Skeletal muscle satellite cell (primary cell): ENCODE results near the gene MSMP.

Experiments
- H3K27me3 ChIP-seq: 2 replicates; pipeline ENCODE4 v1.7.0; 2013; ENCODE audit warnings: low read length; ENCODE audit not compliant: control insufficient read depth, insufficient read depth
- H3K36me3 ChIP-seq: 2 replicates; pipeline ENCODE4 v1.7.0; 2013; ENCODE audit warnings: mild to moderate bottlenecking, control low read depth, low read length; ENCODE audit not compliant: insufficient read depth
- H3K4me1 ChIP-seq: 2 replicates; pipeline ENCODE4 v1.7.0; 2013; ENCODE audit warnings: low read length; ENCODE audit not compliant: control insufficient read depth, insufficient read depth
- H3K4me2 ChIP-seq: 2 replicates; pipeline ENCODE4 v1.7.0; 2013; ENCODE audit warnings: mild to moderate bottlenecking, low read length
- H3K4me3 ChIP-seq: 2 replicates; pipeline ENCODE4 v1.7.0; 2013; ENCODE audit warnings: low read length
- H3K9ac ChIP-seq: 2 replicates; pipeline ENCODE4 v1.7.0; 2013; ENCODE audit warnings: mild to moderate bottlenecking, low read depth, low read length, moderate library complexity
- H3K9me3 ChIP-seq: replicated peaks from 2 replicates; pipeline ENCODE4 v1.7.0; 2013; ENCODE audit warnings: mild to moderate bottlenecking, control low read depth, low read length

The MSMP gene

GRCh38 chr9:35714123-35714522, 40.0 kb downstream of the MSMP start:
- Histone ChIP-seq H3K4me3 (no peak overlapping the region), H3K9ac (no peak overlapping the region), H3K27me3 (no peaks in the 10 kb centered on the region), H3K4me1 (no peaks in the 10 kb centered on the region), H3K4me2 (no peak overlapping the region), H3K9me3 (no peaks in the 10 kb centered on the region), H3K36me3 (peaks cover 88% of the 10 kb centered on the region)

GRCh38 chr9:35713578-35713977, 40.5 kb downstream of the MSMP start:
- H3K36me3 ChIP-seq, result peaks cover 88% of the 10 kb centered on the region

DNA sequence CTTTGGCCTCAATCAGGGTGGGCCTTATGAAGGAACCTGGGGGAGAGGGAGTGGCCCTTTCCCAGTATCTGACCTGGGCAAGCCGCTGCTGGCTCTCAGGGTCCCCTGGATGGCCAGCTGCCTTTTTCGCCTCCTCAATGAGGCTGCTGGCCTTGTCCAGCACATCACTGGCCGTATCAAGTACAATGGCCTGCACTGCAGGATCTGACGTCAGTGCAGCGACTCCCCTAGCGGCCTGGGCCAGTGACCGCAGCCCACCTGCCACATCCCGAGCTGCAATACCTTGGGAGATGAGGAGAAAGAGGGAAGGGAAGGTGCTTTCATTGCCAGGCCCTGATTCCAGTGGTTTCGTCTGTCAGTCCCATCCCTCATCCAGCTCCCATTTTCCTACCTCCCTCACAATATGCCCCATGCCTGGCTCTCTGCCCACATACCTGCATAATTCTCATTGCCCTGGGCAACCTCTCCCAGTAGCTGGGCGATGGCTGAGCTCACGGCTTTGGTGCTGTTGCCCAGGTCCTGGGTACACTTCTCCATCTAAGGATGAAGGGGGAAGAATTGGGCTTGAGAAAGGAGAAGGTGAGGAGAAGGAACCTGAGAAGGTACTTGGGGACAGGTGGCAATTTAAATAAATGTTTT, 41.2 kb downstream of the MSMP start:
- Histone ChIP-seq H3K9me3 (no peaks in the 10 kb centered on the region), H3K4me1 (no peaks in the 10 kb centered on the region), H3K27me3 (no peaks in the 10 kb centered on the region), H3K4me3 (no peak overlapping the region), H3K4me2 (no peak overlapping the region), H3K9ac (no peak overlapping the region), H3K36me3 (peaks cover 88% of the 10 kb centered on the region)

More at GRCh38 chr9:35713578-35713977, 40.5 kb downstream of the MSMP start:
- Histone ChIP-seq H3K4me2 (no peak overlapping the region), H3K27me3 (no peaks in the 10 kb centered on the region), H3K4me3 (no peak overlapping the region), H3K4me1 (no peaks in the 10 kb centered on the region), H3K9me3 (no peaks in the 10 kb centered on the region), H3K9ac (no peak overlapping the region)

- H3K4me2 ChIP-seq, result no peak overlapping the region
- peaks cover 88% of the 10 kb centered on the region for H3K36me3 ChIP-seq
Measured at GRCh38 chr9:35711501-35712428, 42.3 kb downstream of the MSMP start.

DNA sequence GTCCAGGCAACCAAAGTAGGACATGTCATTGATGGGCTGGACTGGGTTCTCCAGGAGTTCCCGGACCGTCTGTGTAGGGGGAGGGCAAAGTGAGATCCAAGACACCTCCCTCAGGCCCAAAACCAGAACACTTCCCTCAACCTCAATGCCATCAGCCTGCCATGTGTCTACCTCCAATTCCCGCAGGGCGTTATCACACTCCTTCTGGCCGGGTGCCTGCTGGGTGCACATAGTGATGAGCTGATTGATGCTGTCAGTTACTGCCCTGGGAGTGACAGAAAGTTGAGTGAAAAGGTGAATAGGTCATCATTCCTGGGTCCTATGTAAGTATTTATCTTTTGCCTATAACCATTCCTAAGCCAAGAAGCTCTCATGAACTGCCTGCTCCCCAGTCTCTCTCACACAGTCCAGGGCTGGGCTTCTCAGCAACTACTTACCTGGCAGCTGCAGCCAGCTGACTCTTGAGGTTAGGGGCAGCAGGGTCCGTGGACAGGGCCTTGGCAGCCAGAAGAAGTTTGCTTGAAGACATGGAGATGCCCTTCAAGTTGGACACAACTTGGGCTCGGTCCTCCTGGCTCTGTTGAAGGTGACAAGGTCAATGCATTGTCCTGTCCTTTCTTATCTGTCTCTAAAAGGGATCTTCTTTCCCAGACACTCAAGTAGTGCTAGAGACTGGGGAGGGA, 43.1 kb downstream of the MSMP start:
- no peak overlapping the region for H3K4me3 ChIP-seq
- H3K36me3 ChIP-seq, result peaks cover 89% of the 10 kb centered on the region
- no peaks in the 10 kb centered on the region for H3K9me3 ChIP-seq
- no peaks in the 10 kb centered on the region for H3K4me1 ChIP-seq
- no peak overlapping the region for H3K9ac ChIP-seq
- no peaks in the 10 kb centered on the region for H3K27me3 ChIP-seq
- H3K4me2 ChIP-seq, result no peak overlapping the region

More at GRCh38 chr9:35711501-35712428, 42.3 kb downstream of the MSMP start:
- H3K9ac ChIP-seq, result no peak overlapping the region
- no peaks in the 10 kb centered on the region for H3K27me3 ChIP-seq
- H3K4me1 ChIP-seq, result no peaks in the 10 kb centered on the region
- no peak overlapping the region for H3K4me3 ChIP-seq
- H3K9me3 ChIP-seq, result no peaks in the 10 kb centered on the region

GRCh38 chr9:35708146-35708545, 45.9 kb downstream of the MSMP start:
- Histone ChIP-seq H3K9me3 (no peaks in the 10 kb centered on the region), H3K4me2 (no peak overlapping the region), H3K27me3 (no peaks in the 10 kb centered on the region), H3K36me3 (peaks cover 93% of the 10 kb centered on the region), H3K4me3 (no peak overlapping the region), H3K9ac (no peak overlapping the region), H3K4me1 (no peaks in the 10 kb centered on the region)

GRCh38 chr9:35706951-35707350, 47.1 kb downstream of the MSMP start:
- Histone ChIP-seq H3K4me1 (no peaks in the 10 kb centered on the region), H3K4me2 (no peak overlapping the region), H3K9me3 (no peaks in the 10 kb centered on the region), H3K4me3 (no peak overlapping the region), H3K9ac (no peak overlapping the region), H3K27me3 (no peaks in the 10 kb centered on the region), H3K36me3 (peaks cover 91% of the 10 kb centered on the region)

- peaks cover 91% of the 10 kb centered on the region for H3K36me3 ChIP-seq
- no peaks in the 10 kb centered on the region for H3K9me3 ChIP-seq
- H3K9ac ChIP-seq, result no peak overlapping the region
Measured at GRCh38 chr9:35705836-35706430, 48.1 kb downstream of the MSMP start.

DNA sequence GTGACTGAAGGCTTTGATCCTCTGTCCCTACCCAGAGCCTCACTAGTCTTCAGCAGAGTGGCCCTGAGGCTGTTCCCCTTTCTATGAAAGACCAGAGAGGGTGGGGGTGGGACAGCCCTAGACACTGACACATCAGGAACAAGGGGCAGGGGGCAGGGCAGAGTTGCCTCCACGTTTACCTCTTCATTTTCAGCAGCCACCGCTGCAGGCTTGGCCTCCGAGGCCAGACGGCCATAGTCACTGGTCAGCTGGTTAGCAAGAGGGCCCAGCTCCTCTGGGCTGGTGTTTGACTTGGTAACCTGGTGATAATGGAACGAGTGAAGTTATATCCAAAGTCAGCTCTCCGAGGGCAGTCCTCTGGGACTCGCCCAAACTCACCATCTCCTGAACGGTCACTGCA, 48.7 kb downstream of the MSMP start:
- no peak overlapping the region for H3K4me3 ChIP-seq
- no peaks in the 10 kb centered on the region for H3K9me3 ChIP-seq
- no peak overlapping the region for H3K4me2 ChIP-seq
- no peaks in the 10 kb centered on the region for H3K27me3 ChIP-seq
- no peaks in the 10 kb centered on the region for H3K4me1 ChIP-seq
- H3K36me3 ChIP-seq, result peaks cover 91% of the 10 kb centered on the region
- H3K9ac ChIP-seq, result no peak overlapping the region

More at GRCh38 chr9:35705836-35706430, 48.1 kb downstream of the MSMP start:
- Histone ChIP-seq H3K4me1 (no peaks in the 10 kb centered on the region), H3K27me3 (no peaks in the 10 kb centered on the region), H3K4me3 (no peak overlapping the region), H3K4me2 (no peak overlapping the region)

GRCh38 chr9:35703906-35704672, 50.0 kb downstream of the MSMP start:
- no peaks in the 10 kb centered on the region for H3K4me1 ChIP-seq
- no peaks in the 10 kb centered on the region for H3K27me3 ChIP-seq
- H3K4me3 ChIP-seq, result no peak overlapping the region
- no peak overlapping the region for H3K4me2 ChIP-seq
- peaks cover 97% of the 10 kb centered on the region for H3K36me3 ChIP-seq
- no peak overlapping the region for H3K9ac ChIP-seq
- H3K9me3 ChIP-seq, result no peaks in the 10 kb centered on the region
